ENCODE data around the gene SMIM43.

- TF ChIP-seq, protein P1, sequence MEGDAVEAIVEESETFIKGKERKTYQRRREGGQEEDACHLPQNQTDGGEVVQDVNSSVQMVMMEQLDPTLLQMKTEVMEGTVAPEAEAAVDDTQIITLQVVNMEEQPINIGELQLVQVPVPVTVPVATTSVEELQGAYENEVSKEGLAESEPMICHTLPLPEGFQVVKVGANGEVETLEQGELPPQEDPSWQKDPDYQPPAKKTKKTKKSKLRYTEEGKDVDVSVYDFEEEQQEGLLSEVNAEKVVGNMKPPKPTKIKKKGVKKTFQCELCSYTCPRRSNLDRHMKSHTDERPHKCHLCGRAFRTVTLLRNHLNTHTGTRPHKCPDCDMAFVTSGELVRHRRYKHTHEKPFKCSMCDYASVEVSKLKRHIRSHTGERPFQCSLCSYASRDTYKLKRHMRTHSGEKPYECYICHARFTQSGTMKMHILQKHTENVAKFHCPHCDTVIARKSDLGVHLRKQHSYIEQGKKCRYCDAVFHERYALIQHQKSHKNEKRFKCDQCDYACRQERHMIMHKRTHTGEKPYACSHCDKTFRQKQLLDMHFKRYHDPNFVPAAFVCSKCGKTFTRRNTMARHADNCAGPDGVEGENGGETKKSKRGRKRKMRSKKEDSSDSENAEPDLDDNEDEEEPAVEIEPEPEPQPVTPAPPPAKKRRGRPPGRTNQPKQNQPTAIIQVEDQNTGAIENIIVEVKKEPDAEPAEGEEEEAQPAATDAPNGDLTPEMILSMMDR (IDR thresholded peaks at IDR 0.05; ENCODE audit: low read depth, low read length, missing input control), result no peak
- TF ChIP-seq, protein P2, sequence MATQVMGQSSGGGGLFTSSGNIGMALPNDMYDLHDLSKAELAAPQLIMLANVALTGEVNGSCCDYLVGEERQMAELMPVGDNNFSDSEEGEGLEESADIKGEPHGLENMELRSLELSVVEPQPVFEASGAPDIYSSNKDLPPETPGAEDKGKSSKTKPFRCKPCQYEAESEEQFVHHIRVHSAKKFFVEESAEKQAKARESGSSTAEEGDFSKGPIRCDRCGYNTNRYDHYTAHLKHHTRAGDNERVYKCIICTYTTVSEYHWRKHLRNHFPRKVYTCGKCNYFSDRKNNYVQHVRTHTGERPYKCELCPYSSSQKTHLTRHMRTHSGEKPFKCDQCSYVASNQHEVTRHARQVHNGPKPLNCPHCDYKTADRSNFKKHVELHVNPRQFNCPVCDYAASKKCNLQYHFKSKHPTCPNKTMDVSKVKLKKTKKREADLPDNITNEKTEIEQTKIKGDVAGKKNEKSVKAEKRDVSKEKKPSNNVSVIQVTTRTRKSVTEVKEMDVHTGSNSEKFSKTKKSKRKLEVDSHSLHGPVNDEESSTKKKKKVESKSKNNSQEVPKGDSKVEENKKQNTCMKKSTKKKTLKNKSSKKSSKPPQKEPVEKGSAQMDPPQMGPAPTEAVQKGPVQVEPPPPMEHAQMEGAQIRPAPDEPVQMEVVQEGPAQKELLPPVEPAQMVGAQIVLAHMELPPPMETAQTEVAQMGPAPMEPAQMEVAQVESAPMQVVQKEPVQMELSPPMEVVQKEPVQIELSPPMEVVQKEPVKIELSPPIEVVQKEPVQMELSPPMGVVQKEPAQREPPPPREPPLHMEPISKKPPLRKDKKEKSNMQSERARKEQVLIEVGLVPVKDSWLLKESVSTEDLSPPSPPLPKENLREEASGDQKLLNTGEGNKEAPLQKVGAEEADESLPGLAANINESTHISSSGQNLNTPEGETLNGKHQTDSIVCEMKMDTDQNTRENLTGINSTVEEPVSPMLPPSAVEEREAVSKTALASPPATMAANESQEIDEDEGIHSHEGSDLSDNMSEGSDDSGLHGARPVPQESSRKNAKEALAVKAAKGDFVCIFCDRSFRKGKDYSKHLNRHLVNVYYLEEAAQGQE (IDR thresholded peaks at IDR 0.05), result no peak
- TF ChIP-seq TAF1 (conservative IDR thresholded peaks at IDR 0.05) (no peak), RAD21 (IDR thresholded peaks at IDR 0.05) (no peak)
- TF ChIP-seq, protein P3, sequence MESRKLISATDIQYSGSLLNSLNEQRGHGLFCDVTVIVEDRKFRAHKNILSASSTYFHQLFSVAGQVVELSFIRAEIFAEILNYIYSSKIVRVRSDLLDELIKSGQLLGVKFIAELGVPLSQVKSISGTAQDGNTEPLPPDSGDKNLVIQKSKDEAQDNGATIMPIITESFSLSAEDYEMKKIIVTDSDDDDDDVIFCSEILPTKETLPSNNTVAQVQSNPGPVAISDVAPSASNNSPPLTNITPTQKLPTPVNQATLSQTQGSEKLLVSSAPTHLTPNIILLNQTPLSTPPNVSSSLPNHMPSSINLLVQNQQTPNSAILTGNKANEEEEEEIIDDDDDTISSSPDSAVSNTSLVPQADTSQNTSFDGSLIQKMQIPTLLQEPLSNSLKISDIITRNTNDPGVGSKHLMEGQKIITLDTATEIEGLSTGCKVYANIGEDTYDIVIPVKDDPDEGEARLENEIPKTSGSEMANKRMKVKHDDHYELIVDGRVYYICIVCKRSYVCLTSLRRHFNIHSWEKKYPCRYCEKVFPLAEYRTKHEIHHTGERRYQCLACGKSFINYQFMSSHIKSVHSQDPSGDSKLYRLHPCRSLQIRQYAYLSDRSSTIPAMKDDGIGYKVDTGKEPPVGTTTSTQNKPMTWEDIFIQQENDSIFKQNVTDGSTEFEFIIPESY (IDR thresholded peaks at IDR 0.05), result no peak
Observed at GRCh38 chr4:121764702-121765367, at the start of gene SMIM43.

Data from liver (tissue), 3 donors.